Astrocyte of the spinal cord (primary cell): ENCODE measurements around the gene ASIC2.

Source experiments
- DNase-seq: peaks from one replicate; pipeline ENCODE4 v3.0.0; 2011; ENCODE audit warnings: low read depth, low spot score
- H3K4me3 ChIP-seq: 2 replicates; pipeline ENCODE4 v1.5.1; 2011; ENCODE audit warnings: low read depth, mild to moderate bottlenecking, low read length, moderate library complexity
- CTCF ChIP-seq: IDR thresholded peaks from 2 replicates; pipeline ENCODE4 v1.5.1; 2012; ENCODE audit warnings: low read depth, mild to moderate bottlenecking, low read length, inconsistent platforms
- in situ Hi-C: cut with HindIII; loops from 2 replicates; pipeline ENCODE4 v1.10.0; 2017; ENCODE audit warnings: low sequenced_read_pairs

ASIC2 gene

GRCh38 chr17:33121756-33122155, 171.3 kb downstream of the ASIC2 start:
- no peak for TF ChIP-seq CTCF
- H3K4me3 ChIP-seq = no peak overlapping the region
- DNase-seq = no peak
- in situ Hi-C loops = no loop called here

DNA sequence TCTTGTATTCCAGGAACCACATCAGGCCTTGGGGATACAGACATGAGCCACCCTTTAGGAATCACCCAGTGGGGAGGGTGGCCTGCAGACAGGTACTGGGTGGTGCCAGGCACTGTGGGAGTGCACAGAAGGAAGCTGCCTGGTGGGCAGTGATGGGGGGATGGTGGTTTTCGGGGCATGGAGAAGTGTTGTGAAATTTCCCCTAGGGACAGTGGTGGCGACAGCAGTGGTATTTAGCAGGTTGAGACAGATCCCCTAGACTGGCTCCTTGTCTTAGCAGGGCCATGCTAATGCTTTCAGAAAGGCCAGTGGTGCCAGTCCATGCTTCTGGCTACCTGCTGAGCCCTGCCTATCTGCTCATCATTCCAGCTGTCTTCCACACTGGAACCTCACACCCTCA, 171.8 kb downstream of the ASIC2 start:
- no peak for DNase-seq
- no peak overlapping the region for H3K4me3 ChIP-seq
- in situ Hi-C loops = no loop called here
- no peak for TF ChIP-seq CTCF

DNA sequence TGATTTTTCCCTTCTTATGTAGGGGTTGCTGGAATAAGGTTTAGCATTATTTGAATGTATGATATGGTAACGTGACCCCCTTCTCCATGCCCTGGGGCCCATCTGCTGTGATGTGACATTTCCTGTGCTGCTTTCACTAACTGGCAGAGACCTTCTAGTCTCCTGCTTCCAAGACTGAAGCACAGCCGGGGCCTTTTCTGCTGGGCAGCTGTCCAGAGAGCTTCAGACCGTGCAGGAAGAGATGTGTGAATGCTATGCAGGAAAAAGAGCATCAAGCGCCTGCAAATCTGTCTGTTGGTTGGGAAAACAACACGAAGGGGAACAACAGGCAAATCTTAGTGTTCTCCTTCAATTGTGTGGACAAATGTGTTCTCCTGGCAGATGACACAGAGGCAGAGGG, 173.0 kb downstream of the ASIC2 start:
- in situ Hi-C loops = no loop called here
- TF ChIP-seq CTCF = no peak

GRCh38 chr17:33118391-33119075, 174.6 kb downstream of the ASIC2 start:
- DNase-seq = no peak
- in situ Hi-C loops = no loop called here
- TF ChIP-seq CTCF = no peak
- no peak overlapping the region for H3K4me3 ChIP-seq

More for the DNA sequence above, 173.0 kb downstream of the ASIC2 start:
- H3K4me3 ChIP-seq = no peak overlapping the region
- DNase-seq = no peak

DNA sequence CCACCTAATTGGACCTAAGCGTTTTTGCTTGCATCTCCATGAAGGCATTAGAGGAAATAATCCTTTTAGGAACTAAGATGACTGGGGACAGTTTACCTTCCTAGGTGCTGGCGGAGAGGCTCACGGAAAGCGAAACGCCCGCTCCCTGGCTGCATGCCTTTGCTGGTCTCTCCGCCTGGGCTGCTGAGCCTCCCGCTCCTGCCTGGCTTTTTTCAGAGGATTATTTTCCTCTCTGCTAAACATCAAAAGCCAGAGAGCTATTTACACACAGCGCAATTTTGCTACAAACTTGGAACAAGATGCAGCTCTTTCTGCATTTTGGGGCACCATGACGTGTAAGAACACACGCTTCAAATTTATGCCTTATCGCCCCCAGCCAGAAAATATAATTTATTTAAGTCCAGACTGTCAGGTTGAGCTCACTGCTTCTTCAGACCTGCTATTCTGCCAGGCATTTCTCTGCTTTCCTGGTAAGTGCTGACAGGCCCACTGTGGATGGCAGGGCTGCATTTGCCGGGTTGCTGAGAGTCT, 177.0 kb downstream of the ASIC2 start:
- in situ Hi-C loops = no loop called here
- no peak for DNase-seq
- no peak for TF ChIP-seq CTCF
- no peak overlapping the region for H3K4me3 ChIP-seq

DNA sequence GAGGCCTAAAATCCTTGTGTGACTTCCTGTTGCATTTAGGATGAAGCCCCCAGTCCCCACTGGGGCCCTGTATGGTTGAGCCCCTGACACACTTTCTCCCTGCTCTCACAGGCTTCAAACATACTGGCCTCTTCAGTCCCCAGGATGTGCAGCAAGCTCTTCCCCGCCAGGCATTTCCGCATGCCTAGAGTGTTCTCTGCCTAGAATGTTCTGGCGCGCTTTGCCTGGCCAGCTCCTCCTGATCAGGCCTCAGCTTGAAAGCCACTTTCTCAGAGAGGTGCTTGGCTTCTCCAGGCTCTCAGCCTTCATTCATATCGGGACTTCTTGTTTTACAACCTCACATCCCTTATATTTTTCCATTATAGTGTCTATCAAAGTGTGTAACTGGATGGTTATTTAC, 177.7 kb downstream of the ASIC2 start:
- in situ Hi-C loops = no loop called here

More for the DNA sequence above, 177.7 kb downstream of the ASIC2 start:
- DNase-seq = no peak
- H3K4me3 ChIP-seq = no peak overlapping the region
- no peak for TF ChIP-seq CTCF
